Cerebellar cortex (tissue), 1 donor: Measurements from ENCODE around the gene ADAMTSL3.

Experiments used
- DNase-seq: peaks from one replicate; pipeline ENCODE4 v3.0.0-alpha.2; 2015; ENCODE audit warnings: low spot score

ADAMTSL3 gene

GRCh38 chr15:83653639-83654378, at the start of gene ADAMTSL3:
ADAMTSL3 (plus strand) TSS chr15:83654123; CDS start chr15:83655762, 1,639 bp downstream.
- peak; percentile 2 for DNase-seq

- no peak for DNase-seq
These were observed 49.4 kb upstream of the ADAMTSL3 start for GRCh38 chr15:83604549-83604948.

- no peak for DNase-seq
These were observed 48.6 kb upstream of the ADAMTSL3 start for GRCh38 chr15:83605111-83605945.

GRCh38 chr15:83610132-83610531, 43.8 kb upstream of the ADAMTSL3 start:
- no peak for DNase-seq

GRCh38 chr15:83610901-83611685, 42.8 kb upstream of the ADAMTSL3 start:
- no peak for DNase-seq

- no peak for DNase-seq
These were observed 41.7 kb upstream of the ADAMTSL3 start for GRCh38 chr15:83612226-83612625.

GRCh38 chr15:83612898-83613635, 40.9 kb upstream of the ADAMTSL3 start:
- no peak for DNase-seq

- DNase-seq: no peak
These were observed 40.2 kb upstream of the ADAMTSL3 start for GRCh38 chr15:83613714-83614113.

- no peak for DNase-seq
These were observed 37.1 kb upstream of the ADAMTSL3 start for GRCh38 chr15:83616840-83617239.

- DNase-seq: no peak
These were observed 27.6 kb upstream of the ADAMTSL3 start for GRCh38 chr15:83626171-83626802.

GRCh38 chr15:83631534-83631933, 22.4 kb upstream of the ADAMTSL3 start:
- DNase-seq: no peak

GRCh38 chr15:83643201-83643600, 10.7 kb upstream of the ADAMTSL3 start:
- DNase-seq: no peak

GRCh38 chr15:83644439-83644838, 9.5 kb upstream of the ADAMTSL3 start:
- DNase-seq: no peak

GRCh38 chr15:83650831-83651230, 3.1 kb upstream of the ADAMTSL3 start:
- no peak for DNase-seq

- DNase-seq: no peak
These were observed 2.4 kb upstream of the ADAMTSL3 start for GRCh38 chr15:83651541-83651940.

GRCh38 chr15:83652626-83653204, 1.2 kb upstream of the ADAMTSL3 start:
- no peak for DNase-seq

GRCh38 chr15:83653288-83653638, 660 bp upstream of the ADAMTSL3 start:
- no peak for DNase-seq

- no peak for DNase-seq
These were observed 685 bp downstream of the ADAMTSL3 start for GRCh38 chr15:83654379-83655236.

- DNase-seq: no peak
These were observed 1.3 kb downstream of the ADAMTSL3 start for GRCh38 chr15:83655237-83655616.

GRCh38 chr15:83656192-83656591, 2.3 kb downstream of the ADAMTSL3 start:
- DNase-seq: no peak
